Tibial nerve (tissue), 3 donors: ENCODE results near the gene PADI4.

ENCODE experiments used
- POLR2A ChIP-seq, 2 donors: fragments of 450-650 bp; IDR thresholded peaks; one replicate each; pipeline ENCODE4 v1.6.1; 2017; ENCODE audit warnings: antibody characterized with exemption in 2 of 2, mild to moderate bottlenecking in 2 of 2, moderate library complexity in 2 of 2
- TF ChIP-seq, protein P1 (sequence below), 5 experiments: fragments of 200-600 bp in 3 of 5; fragments of 450-650 bp in 2 of 5; sonication (generic) in 3 of 5; IDR thresholded peaks; one replicate each; pipeline ENCODE4 v1.5.1; 2016 to 2019; ENCODE audit warnings: antibody characterized with exemption in 5 of 5, mild to moderate bottlenecking in 3 of 5, moderate library complexity in 2 of 5

DNA sequence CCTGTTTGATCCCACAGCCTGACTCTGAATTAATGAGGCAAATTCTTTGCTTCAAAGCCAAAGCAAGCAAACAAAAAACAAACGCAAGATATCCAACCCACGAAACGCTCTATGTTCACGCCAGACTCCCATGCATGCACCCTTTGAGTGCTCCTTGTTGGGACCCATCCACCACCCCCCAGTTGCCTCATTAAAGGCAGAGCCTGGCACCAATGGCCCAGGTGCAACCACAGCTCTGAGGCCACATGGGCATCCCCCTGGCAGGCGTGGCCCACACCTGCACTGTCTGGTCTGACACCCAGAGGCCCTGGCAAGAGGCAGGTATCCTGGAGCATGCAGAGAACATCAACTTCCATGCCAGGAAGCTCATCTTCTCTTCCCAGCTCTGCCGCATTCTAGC is 1.1 kb upstream of the PADI4 start:
- TF ChIP-seq, protein P1, sequence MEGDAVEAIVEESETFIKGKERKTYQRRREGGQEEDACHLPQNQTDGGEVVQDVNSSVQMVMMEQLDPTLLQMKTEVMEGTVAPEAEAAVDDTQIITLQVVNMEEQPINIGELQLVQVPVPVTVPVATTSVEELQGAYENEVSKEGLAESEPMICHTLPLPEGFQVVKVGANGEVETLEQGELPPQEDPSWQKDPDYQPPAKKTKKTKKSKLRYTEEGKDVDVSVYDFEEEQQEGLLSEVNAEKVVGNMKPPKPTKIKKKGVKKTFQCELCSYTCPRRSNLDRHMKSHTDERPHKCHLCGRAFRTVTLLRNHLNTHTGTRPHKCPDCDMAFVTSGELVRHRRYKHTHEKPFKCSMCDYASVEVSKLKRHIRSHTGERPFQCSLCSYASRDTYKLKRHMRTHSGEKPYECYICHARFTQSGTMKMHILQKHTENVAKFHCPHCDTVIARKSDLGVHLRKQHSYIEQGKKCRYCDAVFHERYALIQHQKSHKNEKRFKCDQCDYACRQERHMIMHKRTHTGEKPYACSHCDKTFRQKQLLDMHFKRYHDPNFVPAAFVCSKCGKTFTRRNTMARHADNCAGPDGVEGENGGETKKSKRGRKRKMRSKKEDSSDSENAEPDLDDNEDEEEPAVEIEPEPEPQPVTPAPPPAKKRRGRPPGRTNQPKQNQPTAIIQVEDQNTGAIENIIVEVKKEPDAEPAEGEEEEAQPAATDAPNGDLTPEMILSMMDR (IDR thresholded peaks at IDR 0.05): no peak
- TF ChIP-seq POLR2A (IDR thresholded peaks at IDR 0.05): no peak
